Left ventricle myocardium inferior (tissue), 1 donor: Measurements from ENCODE around the gene DARS1. TPM values are rescaled to one million over a fixed set of nuclear protein-coding genes. Genes with fewer than 3 reads are reported as not detected.

Experiments
- DNase-seq: peaks from one replicate; pipeline ENCODE4 v3.0.0-alpha.2; 2020
- H3K27ac ChIP-seq: fragments of 200-600 bp; replicated peaks from 2 replicates; pipeline ENCODE4 v1.8.0; 2021
- H3K27me3 ChIP-seq: fragments of 200-600 bp; 2 replicates; pipeline ENCODE4 v1.8.0; 2021; ENCODE audit warnings: low read depth
- H3K36me3 ChIP-seq: fragments of 200-600 bp; 2 replicates; pipeline ENCODE4 v1.8.0; 2021
- H3K4me1 ChIP-seq: fragments of 200-600 bp; 2 replicates; pipeline ENCODE4 v1.8.0; 2021
- H3K4me3 ChIP-seq: fragments of 200-600 bp; 2 replicates; pipeline ENCODE4 v1.8.0; 2021; ENCODE audit warnings: mild to moderate bottlenecking, moderate library complexity
- H3K9me3 ChIP-seq: fragments of 200-600 bp; replicated peaks from 2 replicates; pipeline ENCODE4 v1.8.0; 2021
- intact Hi-C: fragments of 100-400 bp; cut with micrococcal nuclease; formaldehyde crosslinking; loops from one replicate; pipeline ENCODE4 v1.11.0; 2022
- total RNA-seq: library from RNA; stranded (reverse); fragmentation: NEBNext Ultra II Directional; extraction: Animal tissue kit (Norgen Biotek cat#: 25700); gene quantifications from one replicate; pipeline ENCODE4 v1.2.1, GENCODE V29; 2021
- TF ChIP-seq, protein P1 (sequence below): fragments of 200-600 bp; IDR thresholded peaks from 2 replicates; pipeline ENCODE4 v1.8.0; 2021; ENCODE audit warnings: antibody characterized with exemption, mild to moderate bottlenecking, borderline replicate concordance
- donor health status: DM: no; HTN: yes; CAD: no; lungs with severe emphysema.

DARS1 gene
- total RNA-seq, 1 donor from 2014 or later = 56.3 TPM

DNA sequence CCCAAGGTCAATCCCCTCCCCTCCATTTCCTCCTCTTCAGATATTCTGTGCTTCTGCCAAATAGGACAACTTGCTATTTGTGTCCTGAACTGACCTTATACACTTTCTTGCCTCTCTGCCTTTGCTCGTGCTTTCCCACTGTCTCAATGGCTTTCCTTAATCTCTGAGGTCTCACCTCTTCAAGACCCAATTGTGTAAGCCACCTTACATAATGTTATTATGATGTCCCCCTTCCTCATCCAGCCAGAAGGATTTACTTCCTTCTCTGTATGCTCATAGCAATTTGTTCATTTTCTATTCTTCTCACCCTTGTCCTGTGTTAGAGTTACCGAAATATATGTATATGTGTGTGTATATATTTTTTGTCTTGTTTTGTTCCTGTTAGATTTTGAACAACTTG, 26.9 kb upstream of the DARS1 start:
- Histone ChIP-seq H3K4me3 (no peak overlapping the region), H3K4me1 (peaks cover 35% of the 10 kb centered on the region), H3K9me3 (no peaks in the 10 kb centered on the region), H3K27me3 (no peaks in the 10 kb centered on the region), H3K27ac (no peak overlapping the region), H3K36me3 (no peaks in the 10 kb centered on the region)
- DNase-seq = no peak
- intact Hi-C loops = no loop called here
- TF ChIP-seq, protein P1, sequence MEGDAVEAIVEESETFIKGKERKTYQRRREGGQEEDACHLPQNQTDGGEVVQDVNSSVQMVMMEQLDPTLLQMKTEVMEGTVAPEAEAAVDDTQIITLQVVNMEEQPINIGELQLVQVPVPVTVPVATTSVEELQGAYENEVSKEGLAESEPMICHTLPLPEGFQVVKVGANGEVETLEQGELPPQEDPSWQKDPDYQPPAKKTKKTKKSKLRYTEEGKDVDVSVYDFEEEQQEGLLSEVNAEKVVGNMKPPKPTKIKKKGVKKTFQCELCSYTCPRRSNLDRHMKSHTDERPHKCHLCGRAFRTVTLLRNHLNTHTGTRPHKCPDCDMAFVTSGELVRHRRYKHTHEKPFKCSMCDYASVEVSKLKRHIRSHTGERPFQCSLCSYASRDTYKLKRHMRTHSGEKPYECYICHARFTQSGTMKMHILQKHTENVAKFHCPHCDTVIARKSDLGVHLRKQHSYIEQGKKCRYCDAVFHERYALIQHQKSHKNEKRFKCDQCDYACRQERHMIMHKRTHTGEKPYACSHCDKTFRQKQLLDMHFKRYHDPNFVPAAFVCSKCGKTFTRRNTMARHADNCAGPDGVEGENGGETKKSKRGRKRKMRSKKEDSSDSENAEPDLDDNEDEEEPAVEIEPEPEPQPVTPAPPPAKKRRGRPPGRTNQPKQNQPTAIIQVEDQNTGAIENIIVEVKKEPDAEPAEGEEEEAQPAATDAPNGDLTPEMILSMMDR = no peak

DNA sequence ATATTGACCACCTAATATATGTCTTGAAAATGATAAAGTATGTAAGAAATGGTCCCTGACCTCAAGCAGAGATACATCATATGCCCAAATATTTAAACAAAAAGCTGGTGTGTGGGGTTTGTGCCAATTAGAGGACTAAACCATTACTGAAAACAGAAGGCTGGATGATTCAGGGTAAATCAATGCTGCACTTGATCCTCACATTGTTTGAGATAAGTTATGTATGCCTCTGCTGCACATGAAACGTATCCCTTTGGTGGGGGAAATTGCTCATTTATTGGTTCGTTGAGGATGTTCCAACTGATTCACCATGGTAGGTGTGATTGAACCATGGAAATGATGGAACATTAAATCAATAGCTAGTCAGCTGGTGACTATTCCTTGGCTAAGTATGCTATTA, 24.7 kb upstream of the DARS1 start:
- DNase-seq = no peak
- intact Hi-C loops = no loop called here
- H3K4me3 ChIP-seq = no peak overlapping the region
- no peaks in the 10 kb centered on the region for H3K36me3 ChIP-seq
- H3K4me1 ChIP-seq = peaks cover 46% of the 10 kb centered on the region
- no peaks in the 10 kb centered on the region for H3K27me3 ChIP-seq
- H3K27ac ChIP-seq = no peak overlapping the region
- TF ChIP-seq, protein P1 = no peak
- no peaks in the 10 kb centered on the region for H3K9me3 ChIP-seq

DNA sequence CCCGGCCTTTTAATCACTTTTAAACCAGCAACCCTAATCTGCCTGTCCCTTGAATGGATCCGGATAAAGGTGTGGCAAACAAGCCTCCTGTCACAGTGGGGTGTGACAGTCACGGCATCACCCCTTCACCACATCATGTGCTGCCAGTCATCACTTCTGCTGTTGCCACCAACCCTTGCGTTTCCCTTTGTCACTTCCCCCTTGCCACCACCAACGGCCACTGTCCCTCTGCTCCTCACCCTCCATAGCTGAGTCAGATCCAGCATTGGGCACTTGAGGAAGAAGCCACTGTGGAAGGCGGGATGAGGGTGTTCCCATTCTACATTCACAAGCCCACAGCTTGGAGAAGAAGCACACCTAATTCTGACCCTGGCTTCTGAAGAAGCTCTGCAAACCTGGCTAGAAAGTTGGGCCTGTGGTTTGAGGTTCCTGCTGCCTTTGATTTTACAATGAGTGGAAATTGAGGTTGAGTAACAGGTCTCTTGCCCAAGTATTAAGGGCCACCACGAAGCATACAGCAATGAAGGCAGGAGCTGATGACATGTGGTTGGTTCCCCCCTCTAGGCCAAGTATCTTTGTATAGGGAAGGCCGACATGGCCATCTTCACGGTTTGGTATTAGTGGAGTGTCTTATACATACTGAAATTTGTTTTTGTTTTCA, 22.9 kb upstream of the DARS1 start:
- TF ChIP-seq, protein P1 = no peak
- intact Hi-C loops = no loop called here

DNA sequence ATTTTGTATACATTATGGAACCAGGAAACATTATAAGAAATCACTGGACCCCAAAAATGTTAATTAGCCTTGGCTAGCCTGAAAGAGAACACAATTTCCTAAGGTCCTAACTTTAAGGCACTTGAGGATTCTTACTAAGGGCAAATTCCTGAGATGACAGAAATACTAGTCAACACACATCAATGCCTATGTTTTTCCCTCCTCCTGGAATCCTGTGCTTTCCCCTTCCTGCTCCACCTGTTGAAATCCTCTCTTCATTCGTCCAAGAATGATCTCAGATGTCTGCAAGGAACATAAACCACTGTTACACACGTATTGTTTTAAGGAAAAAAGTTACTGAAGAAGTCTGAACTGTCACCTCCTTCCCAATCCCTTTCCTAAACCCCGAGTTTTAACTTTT, 21.2 kb upstream of the DARS1 start:
- no peak for DNase-seq
- intact Hi-C loops = no loop called here
- H3K36me3 ChIP-seq = no peaks in the 10 kb centered on the region
- no peaks in the 10 kb centered on the region for H3K9me3 ChIP-seq
- H3K27me3 ChIP-seq = no peaks in the 10 kb centered on the region
- no peak overlapping the region for H3K4me3 ChIP-seq
- no peak overlapping the region for H3K27ac ChIP-seq
- H3K4me1 ChIP-seq = peaks cover 11% of the 10 kb centered on the region
- TF ChIP-seq, protein P1 = no peak

More for the DNA sequence above, 22.9 kb upstream of the DARS1 start:
- Histone ChIP-seq H3K9me3 (no peaks in the 10 kb centered on the region), H3K27ac (no peak overlapping the region), H3K36me3 (no peaks in the 10 kb centered on the region), H3K4me1 (peaks cover 28% of the 10 kb centered on the region), H3K27me3 (no peaks in the 10 kb centered on the region), H3K4me3 (no peak overlapping the region)
- DNase-seq = peak; percentile 33

DNA sequence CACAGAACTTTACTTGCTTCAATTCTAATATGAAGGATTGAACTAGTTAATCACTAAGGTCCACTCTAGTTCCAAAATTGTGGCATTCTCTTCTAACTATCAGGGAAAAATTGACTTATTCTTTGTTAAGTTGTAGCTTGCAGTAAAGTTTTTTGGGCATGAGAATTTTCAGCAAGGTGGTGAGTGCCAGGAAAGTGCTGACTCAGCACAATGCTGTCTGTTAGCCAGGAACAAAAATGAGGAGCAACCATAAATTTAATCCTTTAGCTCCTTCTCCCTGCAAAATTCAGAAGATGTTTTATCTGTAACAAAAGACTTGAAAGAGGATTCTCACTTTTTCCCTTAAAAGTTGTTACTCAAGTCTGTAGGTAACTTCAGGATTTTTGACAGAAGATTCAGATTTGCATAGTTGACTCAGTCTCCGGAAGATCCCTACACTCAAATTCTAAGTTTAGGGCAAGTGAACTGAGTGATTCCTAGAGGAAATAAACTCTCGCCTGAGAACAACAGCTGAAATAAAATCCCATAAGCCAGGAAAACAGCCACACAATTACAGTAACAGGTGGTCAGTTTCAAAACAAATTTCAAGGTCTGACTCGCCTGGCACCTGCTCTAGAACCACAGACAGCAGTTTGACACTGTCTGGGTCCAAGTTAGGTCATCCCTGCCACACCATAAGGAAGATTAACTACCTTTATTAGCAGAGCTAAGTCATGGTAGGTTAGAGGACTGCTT, 20.2 kb upstream of the DARS1 start:
- peaks cover 15% of the 10 kb centered on the region for H3K4me1 ChIP-seq
- no peak for DNase-seq
- H3K9me3 ChIP-seq = no peaks in the 10 kb centered on the region
- TF ChIP-seq, protein P1 = no peak
- no peaks in the 10 kb centered on the region for H3K27me3 ChIP-seq
- intact Hi-C loops = no loop called here
- no peak overlapping the region for H3K27ac ChIP-seq
- H3K36me3 ChIP-seq = no peaks in the 10 kb centered on the region
- H3K4me3 ChIP-seq = no peak overlapping the region
